Progenitor cell of endocrine pancreas (in vitro differentiated cells): ENCODE results near the gene PDHA1. TPM values are rescaled to one million over a fixed set of nuclear protein-coding genes. Genes with fewer than 3 reads are reported as not detected.

Experiments
- DNase-seq: peaks from one replicate; pipeline ENCODE4 v3.0.0; 2021; ENCODE audit warnings: low spot score; ENCODE audit not compliant: unreplicated experiment
- H3K27ac Mint-ChIP-seq: 2 replicates; pipeline ENCODE4 v1.8.0; 2021; ENCODE audit warnings: mild to moderate bottlenecking, moderate library complexity, mixed read lengths
- H3K27me3 Mint-ChIP-seq: 2 replicates; pipeline ENCODE4 v1.8.0; 2021; ENCODE audit warnings: mixed read lengths
- H3K36me3 Mint-ChIP-seq: 2 replicates; pipeline ENCODE4 v1.8.0; 2022; ENCODE audit warnings: mixed read lengths; ENCODE audit not compliant: insufficient read depth
- H3K4me1 Mint-ChIP-seq: 2 replicates; pipeline ENCODE4 v1.8.0; 2021; ENCODE audit warnings: low read depth, mixed read lengths
- H3K4me3 Mint-ChIP-seq: 2 replicates; pipeline ENCODE4 v1.8.0; 2021; ENCODE audit warnings: low read depth, mild to moderate bottlenecking, moderate library complexity, mixed read lengths
- H3K9me3 Mint-ChIP-seq: 2 replicates; pipeline ENCODE4 v1.8.0; 2021; ENCODE audit warnings: low read depth, mixed read lengths
- CTCF ChIP-seq: fragments of 200-600 bp; sonication (generic); IDR thresholded peaks from one replicate; pipeline ENCODE4 v1.5.0; 2021; ENCODE audit warnings: antibody characterized with exemption, mild to moderate bottlenecking; ENCODE audit not compliant: unreplicated experiment
- total RNA-seq: library from RNA; stranded (reverse); gene quantifications from 2 replicates; pipeline ENCODE4 v1.2.1, GENCODE V29; 2021

PDHA1 gene
- total RNA-seq, 1 donor from 2014 or later: 203 TPM

GRCh38 chrX:19349264-19349663 lies 5.5 kb downstream of the PDHA1 start:
- no peak overlapping the region for H3K27ac Mint-ChIP-seq
- H3K27me3 Mint-ChIP-seq: no peaks in the 10 kb centered on the region
- DNase-seq: no peak
- H3K9me3 Mint-ChIP-seq: peaks cover 4% of the 10 kb centered on the region
- peaks cover 8% of the 10 kb centered on the region for H3K4me1 Mint-ChIP-seq
- H3K36me3 Mint-ChIP-seq: peaks cover 12% of the 10 kb centered on the region
- no peak overlapping the region for H3K4me3 Mint-ChIP-seq
- no peak for TF ChIP-seq CTCF

DNA sequence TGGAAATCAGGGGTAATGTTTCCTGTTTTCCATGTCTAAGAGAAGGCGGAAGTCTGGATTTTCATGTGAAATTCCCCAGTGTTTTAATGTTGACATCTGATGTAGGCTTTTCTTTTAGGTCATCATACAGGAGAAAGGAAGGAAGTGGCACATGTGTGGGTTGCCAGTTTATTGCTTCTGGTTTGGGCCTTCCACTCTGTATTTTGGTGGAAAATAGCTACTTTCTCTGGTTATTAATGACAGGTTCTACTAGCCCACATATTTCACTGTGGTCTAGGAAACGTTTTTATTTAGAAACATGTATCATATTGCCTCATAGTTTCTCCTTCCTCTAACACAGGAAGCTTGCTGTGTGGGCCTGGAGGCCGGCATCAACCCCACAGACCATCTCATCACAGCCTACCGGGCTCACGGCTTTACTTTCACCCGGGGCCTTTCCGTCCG lies 7.2 kb downstream of the PDHA1 start:
- Mint-ChIP-seq H3K9me3 (peaks cover 4% of the 10 kb centered on the region), H3K4me3 (no peak overlapping the region), H3K36me3 (peaks cover 18% of the 10 kb centered on the region), H3K27me3 (no peaks in the 10 kb centered on the region), H3K27ac (no peak overlapping the region), H3K4me1 (peaks cover 7% of the 10 kb centered on the region)
- DNase-seq: no peak
- TF ChIP-seq CTCF: no peak

GRCh38 chrX:19354625-19355024 lies 10.9 kb downstream of the PDHA1 start:
- Mint-ChIP-seq H3K4me1 (no peaks in the 10 kb centered on the region), H3K27ac (no peak overlapping the region), H3K9me3 (peaks cover 7% of the 10 kb centered on the region), H3K27me3 (no peaks in the 10 kb centered on the region), H3K4me3 (no peak overlapping the region), H3K36me3 (peaks cover 25% of the 10 kb centered on the region)
- TF ChIP-seq CTCF: no peak
- no peak for DNase-seq

- H3K27me3 Mint-ChIP-seq: no peaks in the 10 kb centered on the region
- no peaks in the 10 kb centered on the region for H3K4me1 Mint-ChIP-seq
- peaks cover 19% of the 10 kb centered on the region for H3K36me3 Mint-ChIP-seq
- no peak overlapping the region for H3K4me3 Mint-ChIP-seq
- H3K27ac Mint-ChIP-seq: no peak overlapping the region
- H3K9me3 Mint-ChIP-seq: peaks cover 4% of the 10 kb centered on the region
- TF ChIP-seq CTCF: no peak
- DNase-seq: no peak
Observed at GRCh38 chrX:19358521-19358920, 14.8 kb downstream of the PDHA1 start.

- Mint-ChIP-seq H3K9me3 (peaks cover 4% of the 10 kb centered on the region), H3K36me3 (peaks cover 17% of the 10 kb centered on the region), H3K27ac (no peak overlapping the region), H3K4me3 (no peak overlapping the region), H3K4me1 (no peaks in the 10 kb centered on the region), H3K27me3 (no peaks in the 10 kb centered on the region)
- no peak for DNase-seq
- no peak for TF ChIP-seq CTCF
Observed at GRCh38 chrX:19360903-19361302, 17.2 kb downstream of the PDHA1 start.
